ENCODE results near the gene CXCL11.
"Not testable (repeated sequence)": the region's sequence is repeated elsewhere in the genome, so short reads cannot be mapped to it uniquely, and the experiment has no call there.

GRCh38 chr4:76042241-76042998 is 6.5 kb upstream of the CXCL11 start:
- not testable (repeated sequence) for TF ChIP-seq ZFP3 (CRISPR knock-in tag; IDR thresholded peaks at IDR 0.05); BACH2 (CRISPR knock-in tag; IDR thresholded peaks at IDR 0.05; ENCODE audit: borderline replicate concordance); PPARA (CRISPR knock-in tag; IDR thresholded peaks at IDR 0.05; ENCODE audit: borderline replicate concordance); CREB5 (CRISPR knock-in tag; IDR thresholded peaks at IDR 0.05; ENCODE audit: low read depth)
